HG02885 (cell line): ENCODE results near the gene SPPL2C.
"Not testable (repeated sequence)": the region's sequence is repeated elsewhere in the genome, so short reads cannot be mapped to it uniquely, and the experiment has no call there.

Source experiments
- ATAC-seq: cut with Tn5 transposase; IDR thresholded peaks from one replicate; pipeline ENCODE4 v1.9.1; 2021; ENCODE audit warnings: mild to moderate bottlenecking; ENCODE audit not compliant: unreplicated experiment, poor library complexity

The SPPL2C gene

DNA sequence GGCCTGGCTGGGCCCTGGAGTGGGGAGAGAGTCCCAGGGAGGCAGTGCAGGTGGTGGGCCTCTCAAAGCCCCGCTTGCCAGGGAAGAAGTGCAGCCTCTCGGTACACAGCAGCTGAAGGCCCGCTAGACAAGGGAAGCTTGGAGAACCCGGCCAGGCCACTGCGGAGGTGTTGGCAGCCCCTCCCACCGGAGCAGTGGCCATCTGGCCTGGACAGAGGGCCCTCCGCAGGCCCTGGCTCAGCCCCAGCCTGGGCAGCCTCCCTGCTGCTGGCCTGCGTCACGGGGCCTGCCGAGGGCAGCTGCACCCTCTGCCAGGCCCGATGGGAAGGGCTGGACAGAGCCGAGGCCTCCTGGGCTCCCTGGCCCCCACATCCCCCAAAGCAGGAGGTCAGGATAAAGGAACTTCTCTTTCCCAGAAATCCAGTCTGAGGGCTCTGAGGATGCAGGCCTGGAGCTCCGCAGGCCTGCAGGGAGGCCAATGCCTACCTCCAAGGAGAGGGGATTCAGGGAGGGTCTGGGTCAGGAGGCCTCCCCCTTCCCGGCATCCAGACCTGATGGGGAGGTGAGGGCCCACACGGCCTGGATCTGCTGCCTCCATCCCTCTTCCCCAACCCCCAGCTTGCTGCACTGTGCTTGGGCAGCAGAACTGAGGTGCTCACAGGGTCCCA lies 4.3 kb downstream of the SPPL2C start:
- no peak for ATAC-seq

DNA sequence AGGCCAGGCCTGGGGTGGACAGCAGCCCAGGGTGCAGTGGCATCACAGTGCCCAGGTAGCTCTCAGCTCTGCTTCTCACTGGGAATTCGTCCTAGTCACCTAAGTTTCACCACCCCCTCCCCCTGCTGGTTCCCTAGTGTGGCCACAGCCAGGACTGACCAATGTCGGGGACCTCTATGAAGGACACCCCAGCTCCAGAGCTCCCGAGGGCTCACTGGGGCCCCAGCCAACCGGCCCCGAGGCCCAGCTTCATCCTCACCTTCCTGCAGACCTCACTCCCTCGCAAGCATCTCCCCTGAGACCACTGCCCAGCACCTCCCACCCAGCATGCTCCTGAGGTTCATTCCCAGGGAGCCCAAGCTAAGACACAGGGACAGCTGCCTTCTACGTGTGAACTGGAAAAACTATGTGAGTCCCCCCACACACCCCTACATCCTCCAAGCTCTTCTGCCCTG lies 4.9 kb downstream of the SPPL2C start:
- no peak for ATAC-seq

DNA sequence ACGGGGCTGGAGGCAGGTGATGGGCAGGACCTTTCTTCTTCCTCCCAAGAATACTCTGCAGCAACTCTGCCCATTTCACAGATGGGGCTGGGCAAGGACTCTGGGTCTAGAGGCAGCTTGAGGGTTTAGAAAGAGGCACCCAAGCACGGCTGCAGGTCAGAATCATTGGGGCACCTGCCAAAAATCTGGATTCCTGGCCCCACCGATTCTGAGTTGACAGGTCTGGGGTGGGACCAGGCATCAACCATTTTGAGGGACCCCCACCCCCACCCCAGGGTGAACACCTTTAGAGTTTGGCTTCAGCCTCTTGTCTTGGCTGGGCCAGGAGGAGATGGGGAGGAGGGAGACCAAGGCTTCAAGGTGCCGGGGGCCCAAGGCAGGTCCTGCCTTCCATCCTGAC lies 5.3 kb downstream of the SPPL2C start:
- no peak for ATAC-seq

DNA sequence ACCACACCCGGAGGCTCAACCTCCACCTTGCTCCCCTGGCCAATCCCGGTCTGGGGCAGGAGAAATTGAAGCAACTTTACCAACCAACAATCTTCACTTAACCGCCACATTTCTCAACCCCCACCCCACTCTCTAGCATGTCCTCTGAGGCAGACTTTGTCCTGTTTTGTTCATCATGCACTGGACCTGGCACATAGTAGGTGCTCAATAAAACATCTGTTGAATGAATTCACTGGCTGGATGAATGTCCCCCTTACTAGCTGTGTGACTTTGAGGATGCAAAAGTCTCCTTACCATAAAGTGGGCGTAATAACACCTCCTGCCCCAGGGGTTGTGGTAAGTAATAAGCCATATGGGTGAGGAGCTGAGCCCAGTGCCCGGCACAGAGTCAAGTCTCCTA lies 5.8 kb downstream of the SPPL2C start:
- ATAC-seq = no peak

DNA sequence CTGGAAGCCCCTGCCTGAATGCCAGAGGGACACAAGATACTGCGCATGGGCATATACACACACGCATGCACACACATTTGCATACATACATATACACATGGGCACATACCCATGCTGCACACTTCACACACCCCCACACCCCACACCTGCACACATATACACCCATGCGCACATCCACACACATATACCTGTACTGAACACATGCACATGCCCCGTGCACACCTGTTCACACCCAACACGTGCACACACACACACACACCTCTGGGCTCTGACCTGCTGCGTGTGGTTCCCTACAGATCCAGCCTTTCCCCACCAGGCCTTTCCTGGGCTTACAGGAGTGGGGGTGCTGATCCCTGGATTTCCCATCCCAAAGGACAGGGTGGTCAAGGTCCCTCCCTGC lies 6.3 kb downstream of the SPPL2C start:
- ATAC-seq = no peak

DNA sequence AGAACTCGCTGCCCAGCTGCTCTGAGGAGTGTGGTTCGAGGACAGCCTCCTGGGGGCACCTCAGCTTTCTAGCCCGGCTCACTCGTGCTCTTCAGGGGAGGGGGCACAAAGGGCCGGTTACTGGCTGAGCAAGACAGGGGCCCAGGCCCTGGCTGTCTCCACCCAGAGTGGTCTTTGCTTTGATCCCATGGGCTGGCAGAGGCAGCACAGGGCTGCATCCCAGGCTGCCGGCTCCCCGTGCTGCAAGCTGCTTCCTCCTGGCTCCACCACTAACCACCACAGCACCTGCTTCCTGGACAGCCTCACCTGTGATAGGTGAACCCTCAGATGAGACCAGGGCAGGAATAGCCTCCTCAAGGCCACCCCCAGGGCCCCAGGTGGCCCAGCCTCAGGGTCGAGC lies 6.8 kb downstream of the SPPL2C start:
- ATAC-seq = no peak

DNA sequence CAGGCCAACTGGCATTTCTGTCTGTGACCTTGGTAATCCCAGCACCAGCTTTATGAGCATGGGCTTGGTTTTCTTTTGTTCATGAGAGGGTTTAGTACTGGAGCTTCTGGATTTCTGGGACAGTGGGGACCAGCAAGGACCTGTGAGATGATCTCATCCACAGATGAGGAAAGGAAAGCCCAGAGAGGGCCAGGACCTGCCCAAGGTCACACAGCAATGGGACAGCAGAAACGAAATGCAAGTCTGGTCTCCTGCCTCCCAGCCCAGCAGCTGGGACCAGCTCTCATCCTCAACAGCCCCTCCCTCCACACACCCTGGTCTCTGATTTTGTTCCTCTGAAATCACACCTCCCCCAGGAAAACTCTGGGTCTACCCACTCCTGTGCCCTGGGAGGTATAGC lies 7.2 kb downstream of the SPPL2C start:
- no peak for ATAC-seq

DNA sequence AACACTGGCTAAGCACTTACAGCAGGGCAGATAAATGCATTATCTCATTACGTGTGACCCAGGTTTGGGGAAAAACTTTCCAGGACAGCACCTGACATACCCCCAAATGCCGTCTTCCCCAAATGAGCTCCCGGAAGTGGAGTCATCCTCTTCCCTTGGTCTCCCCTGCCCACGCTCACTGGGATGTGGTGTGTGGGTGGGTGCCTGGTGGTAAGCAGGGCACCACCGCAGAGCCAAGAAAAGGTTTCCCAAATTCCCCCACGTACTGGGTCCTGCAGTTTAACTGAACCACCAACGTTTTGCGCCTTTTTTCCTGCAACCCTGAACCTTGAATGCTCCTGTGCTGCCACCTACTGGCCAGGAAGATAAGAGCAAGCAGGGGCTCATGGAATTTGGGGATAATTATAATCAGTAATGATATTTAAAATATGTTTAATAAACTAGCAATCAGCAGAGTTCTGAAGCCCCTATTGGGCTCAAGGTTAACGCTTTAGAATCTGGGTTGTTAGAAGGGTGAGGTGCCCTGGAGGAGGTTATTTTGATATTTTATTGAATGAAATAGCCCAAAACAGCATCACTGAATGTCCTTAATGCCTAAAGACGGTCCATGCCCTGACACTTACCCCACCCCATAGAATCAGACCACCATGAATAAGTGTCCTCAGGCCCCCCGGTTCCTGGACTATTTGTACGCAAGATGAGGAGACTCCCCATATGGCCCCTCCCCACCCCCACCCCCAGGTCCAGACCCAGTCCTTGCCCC lies 8.0 kb downstream of the SPPL2C start:
- no peak for ATAC-seq

DNA sequence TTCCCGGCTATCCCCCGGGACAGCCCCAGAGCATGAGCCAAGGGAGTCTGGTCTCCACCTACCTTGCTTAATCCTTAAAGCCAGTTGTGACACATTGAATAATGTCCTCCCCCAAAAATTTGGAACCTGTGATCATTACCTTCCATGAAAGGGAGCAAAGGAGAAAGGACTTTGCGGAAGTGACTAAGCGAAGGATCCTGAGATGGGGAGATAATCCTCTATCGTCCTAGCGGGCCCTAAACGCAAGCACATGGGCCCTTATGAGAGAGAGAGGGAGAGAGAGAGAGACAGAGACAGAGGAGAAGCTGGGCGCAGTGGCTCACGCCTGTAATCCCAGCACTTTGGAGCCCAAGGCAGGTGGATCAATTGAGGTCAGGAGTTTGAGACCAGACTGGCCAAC lies 9.5 kb downstream of the SPPL2C start:
- no peak for ATAC-seq

DNA sequence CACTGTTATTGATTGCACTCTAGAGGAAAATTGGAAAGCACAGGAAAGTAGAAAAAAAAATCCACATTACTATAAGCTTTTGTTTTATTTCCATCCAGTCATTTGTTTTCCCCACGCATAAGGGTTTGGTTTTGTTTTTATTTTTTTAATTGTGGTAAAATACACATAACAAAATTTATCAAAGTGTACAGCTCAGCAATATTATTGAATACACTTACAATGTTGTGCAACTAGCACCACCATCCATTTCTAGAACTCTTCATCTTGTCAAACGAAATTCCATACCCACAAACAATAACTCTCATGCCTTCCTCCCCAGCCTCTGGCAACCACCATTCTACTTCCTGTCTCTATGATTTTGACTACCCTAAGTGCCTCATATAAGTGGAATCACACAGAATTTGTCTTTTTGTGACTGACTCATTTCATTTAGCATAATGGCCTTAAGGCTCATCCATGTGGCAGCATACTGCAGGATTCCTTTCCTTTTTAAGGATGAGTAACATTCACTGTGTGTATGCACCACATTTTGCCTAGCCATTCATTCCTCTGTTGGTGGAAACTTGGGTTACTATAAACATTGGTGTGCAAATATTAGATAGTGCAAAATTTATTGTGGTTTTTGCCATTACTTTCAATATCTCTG lies 11.1 kb downstream of the SPPL2C start:
- ATAC-seq = no peak

DNA sequence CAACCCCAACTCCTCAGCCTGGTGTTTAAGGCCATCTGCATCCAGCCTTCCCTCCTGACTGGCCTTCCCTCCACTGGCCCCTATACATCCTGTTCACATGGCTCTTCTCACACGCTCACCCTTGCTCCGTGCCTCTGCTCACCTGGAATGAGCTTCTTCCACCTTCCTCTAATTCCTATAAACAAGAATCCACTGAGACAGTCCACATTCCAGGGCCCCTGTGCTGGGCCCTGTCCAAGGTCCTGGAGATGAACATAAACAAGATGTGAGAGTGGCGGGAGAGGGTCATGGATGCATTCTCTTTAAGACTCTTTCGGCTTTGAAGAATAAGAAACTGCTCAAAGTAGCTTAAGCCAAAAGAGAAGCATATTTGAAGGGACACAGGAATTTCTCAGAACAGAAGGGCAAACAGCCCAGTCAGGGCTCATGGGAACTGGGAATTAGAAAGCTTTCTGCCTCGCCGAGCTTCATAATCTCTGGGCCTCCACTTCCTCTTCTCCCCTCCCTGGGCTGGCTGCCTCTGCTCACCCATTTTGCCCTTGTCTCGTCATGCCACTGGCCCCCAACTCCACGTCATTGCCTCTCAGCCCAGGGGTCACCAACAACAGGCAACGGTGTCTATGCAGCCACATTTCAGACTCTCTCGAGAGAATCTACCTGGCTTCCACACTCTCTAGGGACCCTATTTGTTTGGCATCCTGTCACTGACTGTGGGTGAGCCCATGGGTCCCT lies 13.5 kb downstream of the SPPL2C start:
- ATAC-seq = no peak

DNA sequence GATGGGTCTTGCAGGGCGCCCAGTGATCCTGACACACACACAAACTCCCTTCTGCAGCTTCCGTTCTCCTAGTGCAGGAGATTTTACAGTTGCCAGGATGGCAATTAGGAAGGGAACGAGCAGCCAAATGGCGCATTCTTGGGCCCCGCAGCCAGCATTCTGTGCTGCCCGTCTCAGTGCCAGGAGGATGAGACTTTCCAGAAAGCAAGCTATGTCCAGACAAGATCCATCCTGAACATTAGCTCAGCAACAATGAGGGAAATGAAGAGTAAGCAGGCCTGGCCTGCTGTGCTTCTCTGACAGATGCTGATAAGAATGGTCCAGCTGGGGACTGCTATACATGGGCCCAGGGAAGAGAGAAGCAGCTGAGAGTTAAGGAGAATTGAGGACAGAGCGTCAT lies 16.5 kb downstream of the SPPL2C start:
- no peak for ATAC-seq

DNA sequence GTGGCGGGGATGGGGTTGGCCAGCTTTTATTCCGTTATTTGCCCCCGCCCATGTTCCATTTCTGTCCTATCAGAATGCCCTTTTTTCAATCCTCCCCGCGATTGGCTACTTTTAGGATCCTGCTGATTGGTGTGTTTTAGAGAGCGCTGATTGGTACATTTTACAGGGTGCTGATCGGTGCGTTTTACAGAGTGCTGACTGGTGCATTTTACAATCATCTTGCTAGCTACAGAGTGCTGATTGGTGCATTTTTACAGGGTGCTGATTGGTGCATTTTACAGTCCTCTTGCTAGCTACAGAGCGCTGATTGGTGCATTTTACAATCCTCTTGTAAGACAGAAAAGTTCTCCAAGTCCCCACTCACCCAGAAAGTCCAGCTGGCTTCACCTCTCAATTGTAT lies 17.4 kb downstream of the SPPL2C start:
- not testable (repeated sequence) for ATAC-seq

DNA sequence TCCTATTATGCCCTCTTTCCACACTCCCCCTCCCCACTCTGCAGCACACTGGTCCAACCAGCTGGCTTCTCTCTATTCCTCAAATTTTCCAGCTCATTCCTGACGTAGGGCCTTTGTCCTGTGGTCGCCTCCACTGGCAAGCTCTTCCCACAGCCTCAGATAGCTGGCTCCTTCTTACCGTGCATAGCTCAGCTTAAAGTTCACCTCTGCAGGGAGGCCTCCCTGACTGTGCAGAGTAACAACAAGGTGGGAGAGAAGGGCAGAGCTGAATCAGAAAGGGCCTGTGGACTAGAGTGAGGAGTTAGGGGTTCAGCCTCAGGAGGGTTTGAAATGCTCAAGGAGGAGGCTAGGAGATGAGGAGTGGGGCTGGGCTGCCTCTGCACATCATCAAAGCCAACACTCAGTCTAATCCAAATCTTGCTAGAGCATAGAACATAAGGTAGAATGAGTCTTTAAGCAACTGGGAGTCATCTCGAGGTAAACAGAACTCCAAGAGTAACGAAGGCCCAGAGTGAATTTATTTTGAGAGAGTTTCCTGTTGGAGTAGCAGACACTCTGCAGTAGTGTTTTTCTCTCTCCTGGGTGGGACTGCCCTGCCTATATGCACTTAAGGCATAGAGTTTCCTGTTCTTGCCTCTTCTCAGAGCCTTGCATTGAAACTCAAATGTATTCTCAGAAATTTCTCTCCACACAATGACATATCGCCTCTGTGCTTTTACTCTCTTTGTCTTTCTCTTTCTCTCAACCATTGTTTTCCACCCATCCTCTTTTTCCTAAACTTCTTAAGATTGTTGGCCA lies 19.4 kb downstream of the SPPL2C start:
- ATAC-seq = no peak

DNA sequence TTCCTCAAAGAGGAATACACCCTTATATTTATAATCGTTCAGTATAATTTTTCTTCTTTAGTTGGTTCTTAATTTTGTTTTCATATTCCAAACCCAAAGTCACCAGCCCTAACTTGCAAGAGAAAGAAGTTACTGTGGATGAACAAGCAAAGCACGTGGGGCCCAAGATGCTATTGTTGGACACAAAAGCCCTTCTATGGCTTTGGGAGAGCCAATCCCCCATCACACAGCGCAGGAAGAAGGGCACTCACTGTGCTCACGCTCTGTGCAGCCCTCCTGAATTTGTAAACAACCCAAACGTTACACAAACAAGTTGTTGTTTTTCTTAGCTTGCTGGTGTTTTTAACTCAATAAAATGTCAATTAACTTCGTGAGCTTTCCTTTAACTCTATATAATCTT lies 22.5 kb downstream of the SPPL2C start:
- no peak for ATAC-seq

DNA sequence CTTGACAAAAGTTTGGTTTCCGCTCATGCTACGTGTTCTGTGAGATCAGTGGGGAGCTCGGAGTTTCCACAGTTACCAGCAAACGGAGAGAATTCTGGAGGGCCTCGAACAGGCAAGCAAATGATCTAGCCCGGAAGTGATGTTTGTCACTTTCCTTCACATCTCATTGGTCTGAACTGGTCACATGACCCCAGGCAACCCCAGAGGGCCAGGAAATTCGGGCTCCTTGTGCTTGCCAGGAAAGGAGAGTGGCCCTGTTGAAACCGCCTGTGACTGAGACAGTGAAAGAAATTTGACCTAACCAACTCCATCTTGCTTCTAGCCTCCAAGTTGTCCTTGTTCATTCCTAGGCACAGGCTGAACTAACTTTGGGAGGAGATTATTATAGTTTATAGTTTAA lies 23.0 kb downstream of the SPPL2C start:
- ATAC-seq = no peak

DNA sequence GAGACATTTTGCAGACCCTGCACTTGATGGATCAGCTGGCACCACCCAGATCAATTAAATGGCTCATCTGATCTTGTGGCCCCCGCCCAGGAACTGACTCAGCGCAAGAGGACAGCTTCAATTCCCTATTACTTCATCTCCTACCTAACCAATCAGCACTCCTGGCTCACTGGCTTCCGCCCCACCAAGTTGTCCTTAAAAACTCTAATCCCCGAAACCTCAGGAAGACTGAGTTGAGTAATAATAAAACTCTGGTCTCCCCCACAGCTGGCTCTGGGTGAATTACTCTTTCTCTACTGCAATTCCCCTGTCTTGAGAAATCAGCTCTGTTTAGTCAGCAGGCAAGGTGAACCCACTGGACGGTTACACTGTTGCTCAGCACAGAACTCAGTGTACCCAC lies 23.6 kb downstream of the SPPL2C start:
- no peak for ATAC-seq

DNA sequence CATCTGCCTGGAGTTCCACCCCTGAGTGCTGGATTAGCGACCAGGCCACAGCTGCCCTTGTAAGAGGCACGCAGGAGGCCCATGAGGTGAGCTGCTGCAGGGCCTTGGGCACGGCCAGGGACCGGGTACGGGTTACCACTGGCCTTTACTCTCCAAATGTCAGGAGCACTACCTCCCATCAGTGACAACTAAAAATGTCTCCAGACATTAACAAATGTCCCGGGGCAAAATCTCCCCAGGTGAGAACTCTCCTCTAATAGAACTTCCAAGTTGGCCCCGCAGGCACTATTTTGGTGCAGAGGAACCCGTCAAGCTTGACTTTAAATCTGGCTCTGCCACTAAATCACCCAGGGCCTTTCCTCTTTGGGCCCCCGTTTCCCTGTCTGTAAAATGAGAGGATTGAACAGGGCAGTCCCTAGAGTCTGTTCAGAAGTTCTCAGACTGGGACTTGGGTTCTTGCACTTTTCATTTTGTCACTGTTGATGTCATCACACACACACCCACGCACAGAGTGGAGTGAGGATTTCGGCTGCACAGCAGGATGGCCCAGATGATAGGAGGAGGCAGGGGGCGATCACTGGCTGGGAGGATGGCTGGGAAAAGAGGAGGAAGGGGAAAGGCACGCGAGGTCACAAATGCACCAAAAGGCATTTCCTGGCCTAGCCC lies 25.1 kb downstream of the SPPL2C start:
- no peak for ATAC-seq

DNA sequence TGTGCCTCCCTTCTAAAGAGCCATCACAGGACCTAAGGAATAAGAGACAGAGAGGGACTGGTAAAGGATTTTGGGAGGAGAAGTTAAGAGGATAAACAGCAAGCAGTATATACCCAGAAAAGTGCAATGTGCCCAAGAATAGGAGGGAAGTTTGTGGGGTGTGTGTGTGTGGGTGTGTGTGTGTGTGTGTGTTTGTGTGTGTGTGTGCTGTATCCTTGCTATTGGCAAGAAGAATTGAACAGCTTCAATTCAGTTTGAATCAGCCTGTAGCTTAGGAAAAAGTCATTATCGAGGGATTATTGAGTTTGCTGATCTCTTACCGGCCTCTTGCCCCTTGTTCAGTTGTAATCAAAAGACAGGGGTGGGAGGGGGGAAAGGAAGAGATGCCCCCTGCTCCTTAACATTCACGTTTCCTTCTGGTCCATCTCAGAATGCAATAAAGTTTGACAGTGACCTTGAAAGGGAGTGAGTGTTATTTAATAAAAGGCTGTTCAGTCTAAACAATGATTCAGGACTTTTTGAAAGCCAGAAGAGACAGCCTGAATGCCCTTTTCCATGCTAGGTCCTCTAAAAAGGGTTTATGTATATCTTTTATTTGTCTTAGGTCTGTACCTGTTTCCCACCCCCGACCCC lies 25.8 kb downstream of the SPPL2C start:
- no peak for ATAC-seq
